B cell (primary cell): ENCODE results near the gene AP3M1. TPM values are rescaled to one million over a fixed set of nuclear protein-coding genes. Genes with fewer than 3 reads are reported as not detected.

Experiments
- ATAC-seq: fragments of 200-7000 bp; cut with Tn5 transposase; one replicate; pipeline ENCODE4 v1.10.0; 2021; ENCODE audit warnings: low read depth, mild to moderate bottlenecking, moderate number of reproducible peaks, moderate library complexity
- CTCF ChIA-PET: fragments of 350-600 bp; sonication (Branson Sonifier 250); formaldehyde crosslinking; loops from one replicate; lab custom pipeline; 2021; ENCODE audit warnings: antibody characterized with exemption, inconsistent platforms; lab: Charles Lee
- POLR2A ChIA-PET: fragments of 350-600 bp; sonication (Branson Sonifier 250); formaldehyde crosslinking; loops from one replicate; lab custom pipeline; 2021; ENCODE audit warnings: antibody characterized with exemption; lab: Charles Lee
- DNase-seq: peaks from one replicate; pipeline ENCODE4 v3.0.0; 2013
- H2AFZ ChIP-seq: 2 replicates; pipeline ENCODE4 v1.6.1; 2012; ENCODE audit warnings: mild to moderate bottlenecking, low read depth, low read length; ENCODE audit not compliant: insufficient read depth, poor library complexity, severe bottlenecking
- H3K27ac ChIP-seq, 2 donors: 1 replicate in 1 of 2; 2 replicates in 1 of 2; pipeline ENCODE4 v1.5.1; 2012 to 2013; ENCODE audit warnings: low read length in 2 of 2, mild to moderate bottlenecking in 2 of 2, moderate library complexity in 1 of 2
- H3K27me3 ChIP-seq, 4 experiments: fragments of 200-600 bp in 1 of 4; sonication (generic) in 1 of 4; replicated peaks in 1 of 4; 1 replicate in 2 of 4; 2 replicates in 2 of 4; pipeline versions ENCODE4 v1.6.1 to v1.7.0; 2013 to 2016; ENCODE audit warnings: low read length in 3 of 4, mild to moderate bottlenecking in 2 of 4, mixed read lengths in 1 of 4, moderate library complexity in 1 of 4; ENCODE audit not compliant: insufficient read depth in 4 of 4, control insufficient read depth in 3 of 4; ENCODE audit errors: control extremely low read depth in 1 of 4
- H3K36me3 ChIP-seq, 2 experiments: replicated peaks in 1 of 2; 1 replicate in 1 of 2; 2 replicates in 1 of 2; pipeline versions ENCODE4 v1.6.1 to v1.7.1; 2013; ENCODE audit warnings: low read length in 1 of 2; ENCODE audit not compliant: insufficient read depth in 2 of 2, control insufficient read depth in 1 of 2; ENCODE audit errors: control extremely low read depth in 1 of 2, extremely low read depth in 1 of 2
- H3K4me1 ChIP-seq, 2 donors: fragments of 200-600 bp in 1 of 2; sonication (generic) in 1 of 2; 1 replicate in 1 of 2; 2 replicates in 1 of 2; pipeline versions ENCODE4 v1.5.1 to v1.6.1; 2013 to 2017; ENCODE audit warnings: low read length in 2 of 2; ENCODE audit not compliant: control insufficient read depth in 2 of 2, insufficient read depth in 2 of 2
- H3K4me2 ChIP-seq: replicated peaks from 2 replicates; pipeline ENCODE3; 2012; ENCODE audit warnings: mild to moderate bottlenecking, low read depth, low read length; ENCODE audit not compliant: poor library complexity, severe bottlenecking
- H3K4me3 ChIP-seq, 5 experiments: fragments of 200-600 bp in 1 of 5; sonication (generic) in 1 of 5; 1 replicate in 3 of 5; 2 replicates in 2 of 5; pipeline versions ENCODE4 v1.5.1 to v1.7.0; 2011 to 2016; ENCODE audit warnings: low read length in 4 of 5, mild to moderate bottlenecking in 4 of 5, low read depth in 2 of 5, control low read depth in 1 of 5, moderate library complexity in 1 of 5; ENCODE audit not compliant: insufficient read depth in 1 of 5; ENCODE audit errors: control extremely low read depth in 1 of 5, extremely low read depth in 1 of 5
- H3K79me2 ChIP-seq: fragments of 200-600 bp; sonication (generic); one replicate; pipeline ENCODE4 v1.6.0; 2016; ENCODE audit warnings: low read length; ENCODE audit not compliant: control insufficient read depth, insufficient read depth
- H3K9ac ChIP-seq: fragments of 200-600 bp; sonication (generic); 2 replicates; pipeline ENCODE4 v1.6.1; 2017; ENCODE audit warnings: mild to moderate bottlenecking, low read length, moderate library complexity
- H3K9me3 ChIP-seq, 3 donors: one replicate each; pipeline versions ENCODE4 v1.6.1 to v1.7.1; 2013; ENCODE audit warnings: low read length in 2 of 3; ENCODE audit not compliant: control insufficient read depth in 2 of 3, insufficient read depth in 1 of 3; ENCODE audit errors: control extremely low read depth in 1 of 3
- H4K20me1 ChIP-seq: 2 replicates; pipeline ENCODE4 v1.6.0; 2012; ENCODE audit warnings: mild to moderate bottlenecking, low read length; ENCODE audit not compliant: insufficient read depth, control insufficient read depth, poor library complexity, severe bottlenecking
- H3K27ac Mint-ChIP-seq: one replicate; pipeline ENCODE4 v1.8.0; 2021; ENCODE audit warnings: mixed read lengths
- H3K27me3 Mint-ChIP-seq: one replicate; pipeline ENCODE4 v1.8.0; 2021; ENCODE audit warnings: mixed read lengths
- H3K4me1 Mint-ChIP-seq: one replicate; pipeline ENCODE4 v1.8.0; 2021; ENCODE audit warnings: mixed read lengths
- H3K4me3 Mint-ChIP-seq: one replicate; pipeline ENCODE4 v1.8.0; 2021; ENCODE audit warnings: mixed read lengths
- H3K9me3 Mint-ChIP-seq: one replicate; pipeline ENCODE4 v1.8.0; 2022; ENCODE audit warnings: mixed read lengths; ENCODE audit not compliant: insufficient read depth
- CTCF ChIP-seq: fragments of 200-600 bp; IDR thresholded peaks from one replicate; pipeline ENCODE4 v1.8.0; 2022; ENCODE audit warnings: antibody characterized with exemption, mild to moderate bottlenecking
- EZH2 ChIP-seq: IDR thresholded peaks from 2 replicates; pipeline ENCODE4 v1.6.1; 2012; ENCODE audit warnings: borderline replicate concordance, low read depth, mild to moderate bottlenecking, moderate library complexity, low read length; ENCODE audit not compliant: insufficient read depth, poor library complexity, severe bottlenecking
- WGBS: methylation state at CpG from one replicate; pipeline ENCODE4 v1.1.5; 2013; ENCODE audit warnings: missing lambda C conversion rate; ENCODE audit not compliant: insufficient coverage; 5-methylcytosine and 5-hydroxymethylcytosine counted together
- intact Hi-C: fragments of 100-400 bp; cut with micrococcal nuclease; formaldehyde crosslinking; loops from one replicate; pipeline ENCODE4 v1.10.0; 2022
- polyA plus RNA-seq: library from polyadenylated mRNA; depleted of rRNA; stranded (reverse); fragments of >200 nt; gene quantifications from 2 replicates; pipeline ENCODE4 v1.2.3, GENCODE V29; 2012
- total RNA-seq, 2 donors: library from RNA; stranded (reverse); fragments of 120-200 nt in 1 of 2; gene quantifications; 1 replicate in 1 of 2; 2 replicates in 1 of 2; pipeline versions ENCODE4 v1.2.3 to v1.2.4, GENCODE V29; 2013 to 2022

The AP3M1 gene
- total and polyA plus RNA-seq, 2 donors (not counting 1 experiment from before 2014, with no cell fraction given) = 21.6 to 50.4 TPM

- no peaks in the 10 kb centered on the region for H3K27me3 ChIP-seq
- intact Hi-C loops = loop anchor here (1.0 to 5.0 kb wide), 4 partner anchors 124 to 232 kb away; no protein-coding TSS in a partner anchor
- H3K36me3 ChIP-seq = peaks cover 3 to 8% of the 10 kb centered on the region in 2 experiments
- no peak overlapping the region for H3K4me2 ChIP-seq
- no peak overlapping the region for H3K27ac ChIP-seq
- H4K20me1 ChIP-seq = no peaks in the 10 kb centered on the region
- no peak overlapping the region for H3K4me3 ChIP-seq
- H3K79me2 ChIP-seq = no peaks in the 10 kb centered on the region
- peaks cover 18 to 20% of the 10 kb centered on the region in 2 donors for H3K4me1 ChIP-seq
- TF ChIP-seq CTCF (peak; percentile 71), EZH2 (no peak)
- H3K9me3 ChIP-seq = no peaks in the 10 kb centered on the region
- ATAC-seq = peak; percentile 50
- POLR2A ChIA-PET = no interaction called here
- H3K9ac ChIP-seq = no peak overlapping the region
- no peak overlapping the region for H3K4me3 Mint-ChIP-seq
- WGBS = 44% methylated on average over 2 of the region's 4 CpGs
- peaks cover 37% of the 10 kb centered on the region for H3K4me1 Mint-ChIP-seq
- peak; percentile 66 for DNase-seq
- H3K9me3 Mint-ChIP-seq = no peaks in the 10 kb centered on the region
- no peak overlapping the region for H3K27ac Mint-ChIP-seq
- H3K27me3 Mint-ChIP-seq = no peaks in the 10 kb centered on the region
- H2AFZ ChIP-seq = no peak overlapping the region
- CTCF ChIA-PET = interaction anchor here (0.7 to 7.2 kb wide), 33 partner anchors 10 to 589 kb away, joined by 3 to 219 read pairs (median 4); no protein-coding TSS in a partner anchor
These were observed 69.3 kb downstream of the AP3M1 start for GRCh38 chr10:74081192-74081803.

- CTCF ChIA-PET = interaction anchor here (1.0 to 7.2 kb wide), 24 partner anchors 8 to 250 kb away, joined by 3 to 219 read pairs (median 6); no protein-coding TSS in a partner anchor
- Histone ChIP-seq H3K9me3 (no peaks in the 10 kb centered on the region), H3K79me2 (no peaks in the 10 kb centered on the region), H3K36me3 (peaks cover 5% of the 10 kb centered on the region in 2 experiments), H3K9ac (no peak overlapping the region), H3K4me3 (no peak overlapping the region), H3K4me2 (no peak overlapping the region), H3K4me1 (peaks cover 23% of the 10 kb centered on the region in 2 donors), H3K27ac (no peak overlapping the region), H4K20me1 (no peaks in the 10 kb centered on the region), H3K27me3 (no peaks in the 10 kb centered on the region), H2AFZ (no peak overlapping the region)
- WGBS = no CpG with 5 or more reads among the region's 2 CpGs
- no peak for TF ChIP-seq EZH2
- no peak for TF ChIP-seq CTCF
- H3K27me3 Mint-ChIP-seq = no peaks in the 10 kb centered on the region
- no peak for ATAC-seq
- POLR2A ChIA-PET = no interaction called here
- H3K9me3 Mint-ChIP-seq = no peaks in the 10 kb centered on the region
- H3K27ac Mint-ChIP-seq = no peak overlapping the region
- H3K4me3 Mint-ChIP-seq = no peak overlapping the region
- DNase-seq = no peak
- intact Hi-C loops = loop anchor here (5.0 kb wide), 2 partner anchors 123 to 138 kb away; no protein-coding TSS in a partner anchor
- H3K4me1 Mint-ChIP-seq = peaks cover 44% of the 10 kb centered on the region
These were observed 70.6 kb downstream of the AP3M1 start for GRCh38 chr10:74079936-74080590.
